GM12864 (cell line): Measurements from ENCODE around the gene B3GAT3.
"Not testable (repeated sequence)": the region's sequence is repeated elsewhere in the genome, so short reads cannot be mapped to it uniquely, and the experiment has no call there.

Source experiments
- DNase-seq: peaks from one replicate; pipeline ENCODE4 v3.0.0-alpha.2; 2011; ENCODE audit warnings: low read depth
- H3K4me3 ChIP-seq: 2 replicates; pipeline ENCODE4 v1.5.1; 2011; ENCODE audit warnings: mild to moderate bottlenecking, low read depth, low read length, control low read depth
- CTCF ChIP-seq: IDR thresholded peaks from 2 replicates; pipeline ENCODE4 v1.5.1; 2011; ENCODE audit warnings: low read depth, mild to moderate bottlenecking, moderate library complexity, low read length, control low read depth, inconsistent platforms; ENCODE audit errors: missing control alignments

Gene B3GAT3

GRCh38 chr11:62595124-62595523, 26.7 kb downstream of the B3GAT3 start:
- no peak overlapping the region for H3K4me3 ChIP-seq
- DNase-seq: no peak
- TF ChIP-seq CTCF: no peak

DNA sequence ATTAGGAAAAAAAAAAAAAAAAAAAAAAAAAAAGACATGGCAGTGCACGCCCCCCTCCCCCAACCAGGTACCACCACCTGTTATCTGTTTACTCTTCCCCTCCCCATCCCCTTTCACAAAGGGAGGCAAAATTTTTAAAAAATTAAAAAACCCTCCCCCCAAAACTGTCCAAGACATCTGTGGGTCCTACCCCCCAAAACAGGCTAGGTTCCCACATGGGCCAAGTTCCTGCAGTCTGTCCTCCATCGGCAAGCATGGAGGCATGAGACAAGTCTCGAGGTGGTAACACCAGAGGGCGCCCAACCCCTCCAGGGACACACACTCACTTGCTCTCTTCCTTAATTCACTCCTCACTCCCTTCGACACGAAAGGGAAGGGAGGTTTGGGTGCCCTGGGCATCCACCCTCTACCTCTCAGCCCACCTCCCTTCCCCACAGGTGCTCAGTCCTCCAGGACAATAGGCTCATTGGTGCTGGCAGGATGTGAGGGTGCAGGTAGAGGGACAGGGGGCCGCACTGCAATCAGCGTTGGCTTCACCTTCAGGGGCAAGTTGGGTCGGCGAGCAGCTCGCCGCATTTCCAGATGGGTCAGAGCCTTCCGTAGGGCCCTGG, 28.2 kb downstream of the B3GAT3 start:
- peak; percentile 79 for TF ChIP-seq CTCF
- H3K4me3 ChIP-seq: no peak overlapping the region
- no peak for DNase-seq

- TF ChIP-seq CTCF: no peak
- DNase-seq: no peak
- no peak overlapping the region for H3K4me3 ChIP-seq
Measured at GRCh38 chr11:62592989-62593421, 28.8 kb downstream of the B3GAT3 start.

DNA sequence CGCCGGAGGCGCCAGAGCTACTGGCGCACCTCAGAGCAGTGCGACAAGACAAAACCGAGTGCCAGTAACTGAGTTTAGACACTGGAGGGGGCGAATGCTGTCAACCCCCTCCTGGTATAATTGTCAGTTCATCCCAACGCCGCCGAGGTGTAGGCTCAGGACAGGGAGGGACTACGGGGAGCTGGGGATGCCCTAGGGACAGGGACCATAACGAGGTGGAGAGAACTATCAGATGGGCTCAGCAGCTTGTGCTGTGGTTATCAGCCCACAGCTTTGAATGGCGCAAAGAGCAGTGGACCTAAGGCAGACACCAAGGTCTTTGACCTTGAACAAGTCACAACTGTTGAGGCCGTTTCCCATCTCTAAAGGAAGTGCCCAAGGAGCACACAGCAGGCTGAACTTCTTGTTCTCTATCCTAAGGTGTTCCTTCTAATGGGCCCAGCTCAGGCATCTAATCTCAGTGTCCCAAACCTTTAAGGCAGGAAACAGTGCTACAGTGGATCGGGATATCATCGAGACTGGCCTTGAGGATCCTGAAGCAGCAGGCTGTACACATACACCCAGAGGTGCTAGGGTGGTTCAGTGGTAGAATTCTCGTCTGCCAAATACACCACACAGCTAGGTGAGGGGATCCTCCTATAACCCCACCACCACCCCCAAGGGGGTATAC, 29.5 kb downstream of the B3GAT3 start:
- DNase-seq: no peak
- TF ChIP-seq CTCF: no peak
- H3K4me3 ChIP-seq: peak overlapping the region; percentile 60

DNA sequence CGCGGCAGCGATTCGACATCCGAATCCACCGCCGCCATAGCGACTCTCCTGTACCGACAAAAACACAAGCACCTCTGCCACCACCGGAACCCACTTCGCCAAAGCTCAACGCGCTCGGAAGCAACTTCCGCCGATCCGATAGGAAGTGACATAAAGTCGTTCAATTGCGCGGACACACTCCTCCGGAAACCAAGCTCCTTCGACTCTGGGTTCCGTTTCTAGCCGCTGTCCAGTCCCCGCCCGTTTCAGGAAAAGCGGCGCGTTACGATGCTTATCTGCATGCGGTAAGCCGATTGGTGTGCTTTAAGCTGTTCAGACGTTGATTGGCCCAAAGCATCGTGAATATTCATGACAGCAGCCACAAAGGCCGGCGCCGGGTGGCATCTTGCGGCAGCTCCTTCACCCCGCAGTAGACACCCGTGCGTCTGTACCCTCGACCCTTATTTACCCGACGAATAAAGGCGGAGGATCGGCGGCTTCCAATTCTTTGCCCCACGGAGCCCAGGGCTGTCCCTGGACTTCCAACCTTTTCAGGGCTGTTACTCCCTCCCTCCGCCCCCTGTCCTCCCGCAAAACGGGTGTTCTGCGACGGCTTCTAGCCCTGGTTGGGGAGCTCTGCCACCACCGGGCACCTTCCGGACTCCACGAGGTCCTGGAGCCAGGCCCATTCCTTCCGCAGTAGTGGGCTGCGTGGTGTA, 30.2 kb downstream of the B3GAT3 start, which contains the start of gene TUT1:
TSS of gene TUT1 (minus strand) at position 76 of the 698 bp plus-strand sequence. CDS start at position 38, 38 bp downstream.
- TF ChIP-seq CTCF: no peak

DNA sequence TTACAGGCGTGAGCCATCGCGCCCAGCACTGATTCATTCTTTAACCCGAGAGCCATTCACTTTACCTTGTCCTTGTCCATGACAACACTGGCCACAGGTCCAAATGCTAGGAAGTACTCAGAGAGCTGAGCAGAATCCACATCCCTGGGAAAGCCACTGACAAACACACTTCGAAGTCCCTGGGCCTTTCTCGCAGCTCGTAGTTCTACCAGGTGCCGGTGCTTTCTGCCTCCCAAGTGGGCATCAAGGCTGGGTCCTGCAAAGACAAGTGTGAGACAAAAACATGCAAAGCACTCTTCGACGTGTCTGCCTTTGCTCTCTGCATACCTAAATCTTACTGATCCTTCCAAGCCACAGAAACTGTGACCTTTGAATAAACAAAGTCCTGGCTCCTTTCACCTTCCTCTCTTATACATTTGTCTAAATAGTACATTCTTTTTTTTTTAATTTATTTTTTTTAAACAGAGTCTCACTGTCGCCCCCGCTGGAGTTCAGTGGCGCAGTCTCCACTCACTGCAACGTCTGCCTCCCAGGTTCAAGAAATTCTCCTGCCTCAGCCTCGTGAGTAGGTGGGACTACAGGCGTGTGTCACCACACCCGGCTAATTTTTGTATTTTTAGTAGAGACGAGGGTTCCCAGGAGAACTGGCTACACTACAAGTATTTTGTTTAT, 32.7 kb downstream of the B3GAT3 start:
- no peak for TF ChIP-seq CTCF
- DNase-seq: no peak
- H3K4me3 ChIP-seq: no peak overlapping the region

More for the DNA sequence above, 30.2 kb downstream of the B3GAT3 start, which contains the start of gene TUT1:
- peak; percentile 99 for DNase-seq
- H3K4me3 ChIP-seq: peak within 1 kb of the TSS; percentile 90

DNA sequence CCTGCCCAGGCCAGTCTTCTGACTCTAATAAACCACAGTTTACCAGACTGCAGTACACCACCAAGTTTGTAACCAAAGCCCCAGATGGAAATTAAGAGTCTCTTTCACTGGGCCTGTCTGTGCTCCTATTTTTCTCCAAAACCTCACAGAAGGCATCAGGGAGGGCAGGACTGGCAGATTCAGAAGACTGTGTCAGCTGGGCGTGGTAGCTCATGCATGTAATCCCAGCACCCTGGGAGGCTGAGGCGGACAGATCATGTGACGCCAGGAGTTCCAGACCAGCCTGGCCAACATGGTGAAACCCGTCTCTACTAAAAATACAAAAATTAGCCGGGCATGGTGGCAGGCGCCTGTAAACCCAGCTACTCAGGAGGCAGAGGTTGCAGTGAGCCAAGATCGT, 36.4 kb downstream of the B3GAT3 start:
- not testable (repeated sequence) for H3K4me3 ChIP-seq, DNase-seq

DNA sequence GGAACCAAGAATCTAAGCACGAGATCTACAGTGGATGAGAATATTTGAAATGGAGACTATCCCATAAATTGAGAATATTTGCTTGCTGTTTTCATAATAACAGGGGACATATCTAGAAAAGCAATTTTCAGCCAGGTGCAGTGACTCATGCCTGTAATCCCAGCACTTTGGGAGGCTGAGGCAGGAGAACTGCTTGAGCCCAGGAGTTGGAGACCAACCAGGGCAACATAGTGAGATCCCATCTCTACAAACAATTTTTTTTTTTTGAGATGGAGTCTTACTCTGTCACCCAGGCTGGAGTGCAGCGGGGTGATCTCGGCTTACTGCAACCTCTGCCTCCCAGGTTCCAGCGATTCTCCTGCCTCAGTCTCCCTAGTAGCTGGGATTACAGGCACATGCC, 40.1 kb downstream of the B3GAT3 start:
- not testable (repeated sequence) for DNase-seq, H3K4me3 ChIP-seq
